ENCODE data around the gene SLC44A3. TPM values are rescaled to one million over a fixed set of nuclear protein-coding genes. Genes with fewer than 3 reads are reported as not detected.

SLC44A3 gene
- total and polyA plus RNA-seq, 2 of the 4 experiments (the other 2 are of a cell fraction) = 0.31 to 0.54 TPM

- Histone ChIP-seq H3K9me3 (ENCODE audit: control insufficient read depth, insufficient read depth, low read length) (no peaks in the 10 kb centered on the region), H3K9me1 (ENCODE audit: insufficient read depth, low read length) (0 out of 2 replicates have a peak, but pooled peaks cover 5% of the 10 kb centered on the region), H4K20me1 (ENCODE audit: insufficient read depth, low read length) (no peaks in the 10 kb centered on the region), H3K27me3 (ENCODE audit: control insufficient read depth, insufficient read depth, low read length) (peaks cover 2% of the 10 kb centered on the region), H3K14ac (replicated peaks; ENCODE audit: low read depth, low read length) (no peak overlapping the region), H3K9ac (ENCODE audit: low read depth, low read length) (no peak overlapping the region), H3K36me3 (ENCODE audit: control insufficient read depth, insufficient read depth, low read length) (no peaks in the 10 kb centered on the region), H2BK20ac (ENCODE audit: low read depth, low read length) (no peak overlapping the region), H3K4me1 (ENCODE audit: control insufficient read depth, insufficient read depth, low read length) (peaks cover 17% of the 10 kb centered on the region), H2BK5ac (ENCODE audit: low read depth, low read length, poor library complexity, severe bottlenecking) (no peak overlapping the region), H4K91ac (ENCODE audit: insufficient read depth, low read depth, low read length) (no peak overlapping the region), H3K4me2 (ENCODE audit: low read depth, low read length) (no peak overlapping the region), H4K5ac (ENCODE audit: low read depth, low read length) (no peak overlapping the region), H3K4ac (ENCODE audit: low read depth, low read length) (peak overlapping the region; percentile 51; the same call in 1 of the 2 replicates), H3K18ac (ENCODE audit: low read depth, low read length) (no peak overlapping the region), H2BK120ac (ENCODE audit: low read depth, low read length) (peak overlapping the region; percentile 44; the same call in 1 of the 2 replicates), H3K4me3 (ENCODE audit: insufficient read depth, low read depth, low read length) (no peak overlapping the region), H2AK5ac (ENCODE audit: low read depth, low read length) (peak overlapping the region; percentile 54; the same call in 1 of the 2 replicates), H2AK9ac (replicated peaks; ENCODE audit: low read depth, low read length, poor library complexity) (no peak overlapping the region), H2BK15ac (ENCODE audit: low read depth, low read length) (no peak overlapping the region), H3K79me1 (ENCODE audit: low read depth in 1 of 2, low read length in 2 of 2) (no peaks in the 10 kb centered on the region), H3K23ac (ENCODE audit: low read depth, low read length) (no peak overlapping the region), H4K8ac (ENCODE audit: low read depth in 2 of 2, low read length in 2 of 2) (no peak overlapping the region), H3K27ac (ENCODE audit: insufficient read depth, low read length) (no peak overlapping the region), H2AFZ (replicated peaks; ENCODE audit: low read length, poor library complexity) (no peak overlapping the region), H3K56ac (ENCODE audit: extremely low read depth, insufficient read depth, low read length) (no peak overlapping the region)
- in situ Hi-C loops (cut with MboI; ENCODE audit: low sequenced_read_pairs) (loop anchor here (25.0 kb wide), 1 partner anchor 744 kb away; no protein-coding TSS in a partner anchor), dilution Hi-C loops (cut with HindIII; ENCODE audit: low sequenced_read_pairs, unreplicated experiment) (no loop called here), intact Hi-C loops (cut with micrococcal nuclease) (loop anchor here (1.0 to 10.0 kb wide), 6 partner anchors 237 to 901 kb away; partner anchors contain the start of gene GCLM)
- no TSS peak for BruUV-seq (replicated peaks)
- DNase-seq (peak; percentile 61), ATAC-seq (ENCODE audit: low read depth) (peak; percentile 55)
- no peak for TF ChIP-seq MAFK (IDR thresholded peaks at IDR 0.05; ENCODE audit: low read depth, low read length)
- peak; percentile 97 for TF ChIP-seq SMC3 (IDR thresholded peaks at IDR 0.05; ENCODE audit: low read depth, low read length)
- TF ChIP-seq CTCF (conservative IDR thresholded peaks at IDR 0.05; ENCODE audit: low read depth, low read length) = peak; percentile 94
- no peak for TF ChIP-seq USF2 (IDR thresholded peaks at IDR 0.05; ENCODE audit: low read depth, low read length)
- no peak for TF ChIP-seq CEBPB (IDR thresholded peaks at IDR 0.05; ENCODE audit: low read depth, low read length)
- TF ChIP-seq BHLHE40 (IDR thresholded peaks at IDR 0.05; ENCODE audit: low read depth, low read length) = no peak
- TF ChIP-seq RAD21 (IDR thresholded peaks at IDR 0.05; ENCODE audit: low read length) = peak; percentile 96
- ChIA-PET CTCF (interaction anchor here (0.6 to 1.7 kb wide), 22 partner anchors 12 to 476 kb away, joined by 3 to 9 read pairs (median 3); no protein-coding TSS in a partner anchor), POLR2A (ENCODE audit: unreplicated experiment) (interaction anchor here (1.2 to 1.3 kb wide), 2 partner anchors 183 to 264 kb away, joined by 3 to 5 read pairs; partner anchors contain the start of gene F3)
- WGBS, 2 experiments (ENCODE audit: extremely low coverage in 2 of 2, insufficient read length in 1 of 2) = no CpG with 5 or more reads among the region's 4 CpGs
These were observed 14.2 kb upstream of the SLC44A3 start for GRCh38 chr1:94805912-94806311.

Data from IMR-90 (cell line).